ENCODE data around the gene RMND1.
"Not testable (repeated sequence)": the region's sequence is repeated elsewhere in the genome, so short reads cannot be mapped to it uniquely, and the experiment has no call there.

Gene RMND1

GRCh38 chr6:151464702-151465101, 12.8 kb upstream of the RMND1 start:
- no peaks in the 10 kb centered on the region for H3K4me1 ChIP-seq (ENCODE audit: control insufficient read depth, low read depth, low read length)
- peaks cover 3% of the 10 kb centered on the region for H3K79me2 ChIP-seq (ENCODE audit: control insufficient read depth, insufficient read depth, low read length)
- no peak overlapping the region for H4K5ac ChIP-seq (ENCODE audit: low read length)
- no peak overlapping the region for H4K8ac ChIP-seq (ENCODE audit: low read depth, low read length)
- no peak overlapping the region for H2BK15ac ChIP-seq (replicated peaks; ENCODE audit: low read depth)
- no peak overlapping the region for H2AK5ac ChIP-seq (ENCODE audit: low read length)
- peaks cover 3% of the 10 kb centered on the region for H3K36me3 ChIP-seq (ENCODE audit: control insufficient read depth, insufficient read depth, low read length)
- no peak overlapping the region for H3K18ac ChIP-seq (ENCODE audit: low read length)
- no peak overlapping the region for H2BK120ac ChIP-seq (ENCODE audit: low read depth, low read length)
- no peak for DNase-seq
- no peak overlapping the region for H3K4me2 ChIP-seq (ENCODE audit: low read length)
- H3K4me3 ChIP-seq (ENCODE audit: low read length) = no peak overlapping the region
- no peaks in the 10 kb centered on the region for H3K79me1 ChIP-seq (ENCODE audit: low read length)
- no peak overlapping the region for H3K23ac ChIP-seq (ENCODE audit: low read length)
- no peak overlapping the region for H3K27ac ChIP-seq (ENCODE audit: low read depth, low read length)
- no peak overlapping the region for H3K56ac ChIP-seq (ENCODE audit: low read length)
- H3K27me3 ChIP-seq (ENCODE audit: insufficient read depth, low read length, poor library complexity) = no peaks in the 10 kb centered on the region
- H3K4ac ChIP-seq (ENCODE audit: low read depth, low read length) = no peak overlapping the region
- no peak overlapping the region for H3K9ac ChIP-seq (ENCODE audit: low read length)
- H2BK5ac ChIP-seq (ENCODE audit: low read length) = no peak overlapping the region

GRCh38 chr6:151461673-151462072, 9.7 kb upstream of the RMND1 start:
- H2AK5ac ChIP-seq (ENCODE audit: low read length) = no peak overlapping the region
- H3K56ac ChIP-seq (ENCODE audit: low read length) = no peak overlapping the region
- H3K4ac ChIP-seq (ENCODE audit: low read depth, low read length) = no peak overlapping the region
- H2BK120ac ChIP-seq (ENCODE audit: low read depth, low read length) = no peak overlapping the region
- no peak for DNase-seq
- no peak overlapping the region for H4K8ac ChIP-seq (ENCODE audit: low read depth, low read length)
- H3K23ac ChIP-seq (ENCODE audit: low read length) = no peak overlapping the region
- H3K4me3 ChIP-seq (ENCODE audit: low read length) = no peak overlapping the region
- H3K27ac ChIP-seq (ENCODE audit: low read depth, low read length) = no peak overlapping the region
- no peak overlapping the region for H3K9ac ChIP-seq (ENCODE audit: low read length)
- no peak overlapping the region for H2BK15ac ChIP-seq (replicated peaks; ENCODE audit: low read depth)
- WGBS (ENCODE audit: extremely low coverage, insufficient coverage, low lambda C conversion rate) = no CpG with 5 or more reads among the region's 4 CpGs
- no peak overlapping the region for H2BK5ac ChIP-seq (ENCODE audit: low read length)
- peaks cover 5% of the 10 kb centered on the region for H3K79me2 ChIP-seq (ENCODE audit: control insufficient read depth, insufficient read depth, low read length)
- H3K36me3 ChIP-seq (ENCODE audit: control insufficient read depth, insufficient read depth, low read length) = peaks cover 3% of the 10 kb centered on the region
- H4K5ac ChIP-seq (ENCODE audit: low read length) = no peak overlapping the region
- H3K4me2 ChIP-seq (ENCODE audit: low read length) = no peak overlapping the region
- H3K18ac ChIP-seq (ENCODE audit: low read length) = no peak overlapping the region
- H3K79me1 ChIP-seq (ENCODE audit: low read length) = no peaks in the 10 kb centered on the region
- H3K27me3 ChIP-seq (ENCODE audit: insufficient read depth, low read length, poor library complexity) = no peaks in the 10 kb centered on the region
- H3K4me1 ChIP-seq (ENCODE audit: control insufficient read depth, low read depth, low read length) = peaks cover 3% of the 10 kb centered on the region

DNA sequence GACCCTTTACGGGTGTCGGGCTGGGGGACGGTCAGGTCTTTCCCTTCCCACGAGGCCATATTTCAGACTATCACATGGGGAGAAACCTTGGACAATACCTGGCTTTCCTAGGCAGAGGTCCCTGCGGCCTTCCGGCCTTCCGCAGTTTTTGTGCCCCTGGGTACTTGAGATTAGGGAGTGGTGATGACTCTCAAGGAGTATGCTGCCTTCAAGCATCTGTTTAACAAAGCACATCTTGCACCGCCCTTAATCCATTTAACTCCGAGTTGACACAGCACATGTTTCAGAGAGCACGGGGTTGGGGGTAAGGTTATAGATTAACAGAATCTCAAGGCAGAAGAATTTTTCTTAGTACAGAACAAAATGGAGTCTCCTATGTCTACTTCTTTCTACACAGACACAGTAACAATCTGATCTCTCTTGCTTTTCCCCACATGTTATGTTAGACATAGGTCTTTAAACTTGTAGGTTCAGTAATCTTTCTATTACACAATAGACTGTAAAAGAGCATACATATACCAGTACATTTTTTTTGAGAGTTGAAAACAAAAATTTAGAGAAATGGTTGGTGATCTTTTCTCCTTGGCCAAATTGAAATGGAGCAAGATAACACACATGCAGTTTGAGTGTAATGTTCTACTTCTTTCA, 3.9 kb upstream of the RMND1 start:
- not testable (repeated sequence) for H2BK5ac ChIP-seq (ENCODE audit: low read length); H3K4me3 ChIP-seq (ENCODE audit: low read length); H3K79me1 ChIP-seq (ENCODE audit: low read length); H4K5ac ChIP-seq (ENCODE audit: low read length); H3K4ac ChIP-seq (ENCODE audit: low read depth, low read length); H4K8ac ChIP-seq (ENCODE audit: low read depth, low read length); H3K9ac ChIP-seq (ENCODE audit: low read length); H3K18ac ChIP-seq (ENCODE audit: low read length); H3K4me1 ChIP-seq (ENCODE audit: control insufficient read depth, low read depth, low read length); H3K27me3 ChIP-seq (ENCODE audit: insufficient read depth, low read length, poor library complexity); H2AK5ac ChIP-seq (ENCODE audit: low read length); H3K23ac ChIP-seq (ENCODE audit: low read length); H3K4me2 ChIP-seq (ENCODE audit: low read length); H2BK15ac ChIP-seq (replicated peaks; ENCODE audit: low read depth); H3K36me3 ChIP-seq (ENCODE audit: control insufficient read depth, insufficient read depth, low read length); H3K56ac ChIP-seq (ENCODE audit: low read length); H2BK120ac ChIP-seq (ENCODE audit: low read depth, low read length)
- WGBS (ENCODE audit: extremely low coverage, insufficient coverage, low lambda C conversion rate) = no CpG with 5 or more reads among the region's 10 CpGs
- Histone ChIP-seq H3K27ac (ENCODE audit: low read depth, low read length) (peak overlapping the region; percentile 37), H3K79me2 (ENCODE audit: control insufficient read depth, insufficient read depth, low read length) (peaks cover 12% of the 10 kb centered on the region)
- peak; percentile 45 for DNase-seq

- Histone ChIP-seq H2BK120ac (ENCODE audit: low read depth, low read length) (no peak overlapping the region), H3K79me2 (ENCODE audit: control insufficient read depth, insufficient read depth, low read length) (peaks cover 14% of the 10 kb centered on the region), H3K79me1 (ENCODE audit: low read length) (peaks cover 3% of the 10 kb centered on the region), H4K8ac (ENCODE audit: low read depth, low read length) (peak overlapping the region; percentile 65), H3K4me2 (ENCODE audit: low read length) (peak overlapping the region; percentile 35), H2BK15ac (replicated peaks; ENCODE audit: low read depth) (no peak overlapping the region), H4K5ac (ENCODE audit: low read length) (no peak overlapping the region), H2AK5ac (ENCODE audit: low read length) (no peak overlapping the region), H3K27me3 (ENCODE audit: insufficient read depth, low read length, poor library complexity) (no peaks in the 10 kb centered on the region), H3K9ac (ENCODE audit: low read length) (peak overlapping the region; percentile 86), H3K4ac (ENCODE audit: low read depth, low read length) (peak overlapping the region; percentile 99), H3K18ac (ENCODE audit: low read length) (peak overlapping the region; percentile 98), H3K4me3 (ENCODE audit: low read length) (peak overlapping the region; percentile 82), H3K27ac (ENCODE audit: low read depth, low read length) (peak overlapping the region; percentile 97), H3K23ac (ENCODE audit: low read length) (no peak overlapping the region), H3K36me3 (ENCODE audit: control insufficient read depth, insufficient read depth, low read length) (no peaks in the 10 kb centered on the region), H2BK5ac (ENCODE audit: low read length) (no peak overlapping the region), H3K56ac (ENCODE audit: low read length) (peak overlapping the region; percentile 87), H3K4me1 (ENCODE audit: control insufficient read depth, low read depth, low read length) (peaks cover 3% of the 10 kb centered on the region)
- no CpG with 5 or more reads among the region's 24 CpGs for WGBS (ENCODE audit: extremely low coverage, insufficient coverage, low lambda C conversion rate)
- DNase-seq = peak; percentile 33
Measured at GRCh38 chr6:151452750-151453427, 963 bp upstream of the RMND1 start.

- no peaks in the 10 kb centered on the region for H3K4me1 ChIP-seq (ENCODE audit: control insufficient read depth, low read depth, low read length)
- peak overlapping the region; percentile 29 for H3K4me2 ChIP-seq (ENCODE audit: low read length)
- H2BK120ac ChIP-seq (ENCODE audit: low read depth, low read length) = peak overlapping the region; percentile 67
- H3K9ac ChIP-seq (ENCODE audit: low read length) = peak overlapping the region; percentile 94
- no peak overlapping the region for H3K23ac ChIP-seq (ENCODE audit: low read length)
- H3K79me1 ChIP-seq (ENCODE audit: low read length) = peaks cover 3% of the 10 kb centered on the region
- no peaks in the 10 kb centered on the region for H3K36me3 ChIP-seq (ENCODE audit: control insufficient read depth, insufficient read depth, low read length)
- H3K56ac ChIP-seq (ENCODE audit: low read length) = peak overlapping the region; percentile 97
- peak overlapping the region; percentile 92 for H3K18ac ChIP-seq (ENCODE audit: low read length)
- H3K27me3 ChIP-seq (ENCODE audit: insufficient read depth, low read length, poor library complexity) = no peaks in the 10 kb centered on the region
- H3K27ac ChIP-seq (ENCODE audit: low read depth, low read length) = peak overlapping the region; percentile 85
- H4K5ac ChIP-seq (ENCODE audit: low read length) = no peak overlapping the region
- H2AK5ac ChIP-seq (ENCODE audit: low read length) = no peak overlapping the region
- no peak for DNase-seq
- no CpG with 5 or more reads among the region's 22 CpGs for WGBS (ENCODE audit: extremely low coverage, insufficient coverage, low lambda C conversion rate)
- H3K79me2 ChIP-seq (ENCODE audit: control insufficient read depth, insufficient read depth, low read length) = peaks cover 17% of the 10 kb centered on the region
- peak overlapping the region; percentile 94 for H3K4ac ChIP-seq (ENCODE audit: low read depth, low read length)
- H2BK5ac ChIP-seq (ENCODE audit: low read length) = no peak overlapping the region
- peak overlapping the region; percentile 48 for H3K4me3 ChIP-seq (ENCODE audit: low read length)
- H2BK15ac ChIP-seq (replicated peaks; ENCODE audit: low read depth) = no peak overlapping the region
- peak overlapping the region; percentile 81 for H4K8ac ChIP-seq (ENCODE audit: low read depth, low read length)
Measured at GRCh38 chr6:151451417-151451949, 443 bp downstream of the RMND1 start.
